Measurements from ENCODE around the gene MICU2. TPM values are rescaled to one million over a fixed set of nuclear protein-coding genes. Genes with fewer than 3 reads are reported as not detected.
A peak's percentile ranks its signal among the peaks of the same experiment; 100 is the strongest.
"Not testable (repeated sequence)": the region's sequence is repeated elsewhere in the genome, so short reads cannot be mapped to it uniquely, and the experiment has no call there.

The MICU2 gene
- total RNA-seq, 1 donor from 2014 or later: 63.0 TPM

DNA sequence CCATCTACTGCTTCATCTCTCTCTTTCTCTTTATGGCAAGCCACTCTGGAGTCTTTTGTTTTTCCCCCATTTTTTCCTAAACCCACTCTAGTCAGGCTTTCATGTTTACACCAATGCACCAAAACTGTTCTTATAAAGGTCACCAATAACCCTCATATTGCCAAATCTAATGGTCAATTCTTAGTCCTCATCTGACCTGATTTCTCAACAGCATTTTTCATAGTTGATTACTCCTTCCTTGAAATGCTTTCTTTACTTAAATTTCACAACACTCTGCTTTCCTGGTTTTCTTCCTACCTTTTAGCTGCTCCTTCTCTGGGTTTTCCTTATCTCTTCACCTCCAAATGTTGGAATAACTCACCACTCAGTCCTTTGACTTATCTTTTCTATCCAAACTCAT is 47.9 kb downstream of the MICU2 start:
- DNase-seq (no peak), ATAC-seq (no peak)
- intact Hi-C loops (cut with micrococcal nuclease): no loop called here

DNA sequence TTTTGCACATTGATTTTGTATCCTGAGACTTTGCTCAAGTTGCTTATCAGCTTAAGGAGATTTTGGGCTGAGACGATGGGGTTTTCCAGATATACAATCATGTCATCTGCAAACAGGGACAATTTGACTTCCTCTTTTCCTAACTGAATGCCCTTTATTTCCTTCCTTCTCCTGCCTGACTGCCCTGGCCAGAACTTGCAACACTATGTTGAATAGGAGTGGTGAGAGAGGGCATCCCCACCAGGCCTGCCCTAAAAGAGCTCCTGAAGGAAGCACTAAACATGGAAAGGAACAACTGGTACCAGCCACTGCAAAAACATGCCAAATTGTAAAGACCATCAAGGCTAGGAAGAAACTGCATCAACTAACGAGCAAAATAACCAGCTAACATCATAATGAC is 50.7 kb downstream of the MICU2 start:
- ATAC-seq; DNase-seq; intact Hi-C loops (cut with micrococcal nuclease): not testable (repeated sequence)

DNA sequence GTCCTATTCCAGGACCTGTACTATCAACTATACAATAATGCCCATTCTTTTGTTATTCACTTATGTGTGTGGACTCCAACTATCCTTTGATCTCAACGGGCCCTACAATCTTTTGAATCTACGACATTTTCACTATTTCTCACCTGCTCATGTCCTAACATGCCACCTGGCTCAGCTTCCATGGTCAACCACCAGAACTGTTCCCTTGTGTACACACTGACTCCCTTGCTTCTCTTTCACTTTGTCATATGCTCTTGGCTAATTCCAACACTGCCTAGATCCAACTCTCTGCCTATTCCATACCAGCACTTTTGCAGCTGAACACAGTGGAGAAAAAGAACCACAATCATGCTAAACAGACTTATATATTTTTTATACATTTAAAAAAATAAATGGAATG is 53.1 kb downstream of the MICU2 start:
- DNase-seq (no peak), ATAC-seq (no peak)
- intact Hi-C loops (cut with micrococcal nuclease): no loop called here

DNA sequence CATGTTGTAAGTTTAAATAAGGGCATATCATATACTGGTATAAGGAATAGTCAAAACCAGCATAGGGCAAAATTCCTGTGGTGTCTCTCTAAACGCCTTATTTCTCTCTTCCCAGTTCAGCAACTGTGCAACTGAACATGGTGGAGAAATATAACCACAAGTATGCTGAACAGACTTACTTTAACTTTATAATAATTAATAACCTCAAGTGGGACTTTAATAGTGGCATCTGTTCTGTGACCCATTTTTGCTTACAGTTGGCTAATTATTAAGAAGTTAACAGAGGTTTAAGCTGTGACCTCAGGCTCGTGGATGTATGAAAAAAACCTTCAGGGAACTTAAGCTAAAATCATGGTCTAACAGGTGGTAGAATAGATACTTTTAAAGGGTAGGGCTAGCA is 54.3 kb downstream of the MICU2 start:
- intact Hi-C loops (cut with micrococcal nuclease): no loop called here
- no peak for ATAC-seq
- no peak for DNase-seq

DNA sequence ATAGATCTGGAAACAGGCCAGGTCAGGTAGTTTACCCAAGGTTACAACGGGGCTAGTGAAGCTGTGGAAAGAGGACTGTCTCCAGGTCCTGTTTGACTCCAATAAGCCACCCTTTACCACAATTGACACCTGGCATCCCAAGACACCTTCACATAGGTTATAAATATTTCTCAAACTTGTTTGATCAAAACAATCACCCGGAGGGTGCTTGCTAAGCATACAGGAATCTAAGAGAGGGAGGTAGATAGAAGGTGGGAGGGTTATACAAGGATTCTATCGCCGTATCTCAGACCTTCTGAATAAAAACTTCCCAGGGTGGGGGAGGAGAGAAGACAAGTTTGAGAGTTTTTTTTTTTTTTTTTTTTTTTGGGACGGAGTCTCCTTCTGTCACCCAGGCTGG is 55.4 kb downstream of the MICU2 start:
- no peak for DNase-seq
- no peak for ATAC-seq
- intact Hi-C loops (cut with micrococcal nuclease): no loop called here

GRCh38 chr13:21546372-21546771 is 57.6 kb downstream of the MICU2 start:
- intact Hi-C loops (cut with micrococcal nuclease): no loop called here
- no peak for DNase-seq
- no peak for ATAC-seq

GRCh38 chr13:21544515-21544914 is 59.5 kb downstream of the MICU2 start:
- ATAC-seq (no peak), DNase-seq (no peak)
- intact Hi-C loops (cut with micrococcal nuclease): no loop called here

DNA sequence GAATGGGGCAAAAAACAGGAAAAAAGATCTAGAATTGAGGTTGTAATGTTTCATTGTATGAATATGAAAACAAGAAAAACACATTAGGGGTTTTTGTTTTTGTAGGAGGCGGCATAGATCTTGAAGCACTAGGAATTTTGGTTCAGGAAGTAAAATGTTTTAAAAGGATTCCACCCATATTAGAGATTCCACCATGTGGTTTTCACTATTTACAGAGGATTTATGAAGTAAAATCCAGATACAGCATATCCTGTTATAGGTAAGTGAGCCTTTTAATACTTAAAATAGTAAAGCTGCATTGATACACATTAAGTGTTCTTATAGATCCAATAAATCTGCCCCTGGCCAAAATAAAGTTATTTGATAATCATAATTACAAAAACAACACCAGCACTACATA is 61.4 kb downstream of the MICU2 start:
- ATAC-seq: no peak
- intact Hi-C loops (cut with micrococcal nuclease): no loop called here
- DNase-seq: no peak

- intact Hi-C loops (cut with micrococcal nuclease): no loop called here
- ATAC-seq (no peak), DNase-seq (no peak)
Measured at GRCh38 chr13:21541980-21542379, 62.0 kb downstream of the MICU2 start.

DNA sequence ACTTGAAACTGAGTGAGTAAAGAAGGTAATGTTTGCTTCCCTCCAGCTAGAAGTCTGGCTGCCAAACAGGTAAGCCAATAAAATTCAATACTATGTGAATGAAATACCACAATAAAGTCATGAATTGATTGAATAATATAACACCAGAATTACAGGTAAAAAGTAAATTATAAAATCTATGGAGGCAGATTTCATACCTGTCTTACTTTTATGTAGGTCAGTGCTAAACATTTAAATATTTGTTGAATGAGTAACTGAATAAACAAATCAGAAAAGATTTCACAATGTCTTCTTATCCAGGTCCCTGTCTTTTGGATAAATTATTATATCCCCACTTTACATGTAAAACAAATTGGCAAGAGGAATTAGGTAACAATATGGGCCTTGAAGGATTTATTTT is 62.7 kb downstream of the MICU2 start:
- no peak for DNase-seq
- no peak for ATAC-seq
- intact Hi-C loops (cut with micrococcal nuclease): no loop called here

GRCh38 chr13:21539687-21540086 is 64.3 kb downstream of the MICU2 start:
- ATAC-seq (no peak), DNase-seq (no peak)
- intact Hi-C loops (cut with micrococcal nuclease): no loop called here

DNA sequence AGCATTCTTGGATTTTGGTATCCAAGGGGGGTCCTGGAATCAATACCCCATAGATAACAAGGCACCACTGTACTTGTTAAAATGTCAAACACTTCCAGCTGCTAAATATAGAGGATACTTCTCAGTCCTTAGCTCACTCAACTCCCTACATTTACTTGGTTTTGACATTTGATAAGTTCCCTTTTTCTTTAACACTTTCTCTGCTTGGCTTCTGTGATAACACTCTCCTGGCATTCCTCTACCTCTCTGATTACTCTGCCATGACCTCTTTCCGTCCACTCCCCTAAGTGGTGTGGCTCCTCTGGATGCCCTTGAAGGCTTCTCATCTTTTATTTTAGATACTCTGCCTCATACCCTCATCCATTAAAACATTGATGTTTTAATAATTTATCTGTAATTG is 65.2 kb downstream of the MICU2 start:
- ATAC-seq (peak; percentile 80), DNase-seq (no peak)
- intact Hi-C loops (cut with micrococcal nuclease): no loop called here

- DNase-seq: no peak
Measured at GRCh38 chr13:21538280-21538679, 65.7 kb downstream of the MICU2 start.

GRCh38 chr13:21537105-21537504 is 66.9 kb downstream of the MICU2 start:
- ATAC-seq: no peak
- intact Hi-C loops (cut with micrococcal nuclease): no loop called here
- DNase-seq: no peak

More at GRCh38 chr13:21538280-21538679, 65.7 kb downstream of the MICU2 start:
- intact Hi-C loops (cut with micrococcal nuclease): no loop called here
- no peak for ATAC-seq

DNA sequence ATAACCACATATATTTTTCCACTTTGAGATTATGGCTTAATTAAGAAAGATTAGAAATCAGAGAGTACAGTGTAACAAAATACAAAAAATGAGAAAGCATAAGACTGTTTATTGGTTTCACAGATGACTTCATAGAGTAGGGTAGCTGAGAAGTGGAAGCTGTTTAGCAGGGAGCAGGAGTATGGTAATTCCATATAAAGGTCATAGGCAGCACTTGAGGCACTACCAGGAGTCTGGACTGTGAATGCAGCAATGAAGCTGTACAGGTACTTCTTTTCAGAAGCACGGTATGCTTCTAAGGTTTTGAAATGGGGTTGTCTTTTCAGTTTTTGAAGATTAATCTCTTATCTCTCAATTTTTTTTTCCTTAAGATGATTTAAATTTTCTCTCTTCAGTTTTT is 69.2 kb downstream of the MICU2 start:
- peak; percentile 48 for ATAC-seq
- intact Hi-C loops (cut with micrococcal nuclease): no loop called here

GRCh38 chr13:21531455-21531854 is 72.5 kb downstream of the MICU2 start:
- no peak for ATAC-seq
- intact Hi-C loops (cut with micrococcal nuclease): no loop called here
- DNase-seq: no peak

More for the DNA sequence above, 69.2 kb downstream of the MICU2 start:
- DNase-seq: no peak

DNA sequence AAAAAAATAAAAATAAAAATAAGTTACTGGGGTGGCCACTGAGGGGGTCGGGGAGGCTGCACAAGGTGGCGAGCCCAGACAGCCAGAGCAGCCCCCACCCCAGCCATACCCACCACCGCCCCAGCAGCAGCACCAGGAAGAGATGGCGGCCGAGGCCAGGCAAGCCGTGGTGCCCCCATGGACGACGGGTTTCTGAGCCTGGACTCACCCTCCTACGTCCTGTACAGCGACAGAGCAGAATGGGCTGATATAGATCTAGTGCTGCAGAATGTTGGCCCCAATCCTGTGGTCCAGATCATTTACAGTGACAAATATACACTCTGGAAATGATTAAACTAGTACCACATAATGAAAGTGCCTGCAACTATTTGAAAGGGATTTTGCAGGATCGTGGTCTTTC is 73.3 kb downstream of the MICU2 start:
- intact Hi-C loops (cut with micrococcal nuclease): no loop called here
- DNase-seq (no peak), ATAC-seq (no peak)

DNA sequence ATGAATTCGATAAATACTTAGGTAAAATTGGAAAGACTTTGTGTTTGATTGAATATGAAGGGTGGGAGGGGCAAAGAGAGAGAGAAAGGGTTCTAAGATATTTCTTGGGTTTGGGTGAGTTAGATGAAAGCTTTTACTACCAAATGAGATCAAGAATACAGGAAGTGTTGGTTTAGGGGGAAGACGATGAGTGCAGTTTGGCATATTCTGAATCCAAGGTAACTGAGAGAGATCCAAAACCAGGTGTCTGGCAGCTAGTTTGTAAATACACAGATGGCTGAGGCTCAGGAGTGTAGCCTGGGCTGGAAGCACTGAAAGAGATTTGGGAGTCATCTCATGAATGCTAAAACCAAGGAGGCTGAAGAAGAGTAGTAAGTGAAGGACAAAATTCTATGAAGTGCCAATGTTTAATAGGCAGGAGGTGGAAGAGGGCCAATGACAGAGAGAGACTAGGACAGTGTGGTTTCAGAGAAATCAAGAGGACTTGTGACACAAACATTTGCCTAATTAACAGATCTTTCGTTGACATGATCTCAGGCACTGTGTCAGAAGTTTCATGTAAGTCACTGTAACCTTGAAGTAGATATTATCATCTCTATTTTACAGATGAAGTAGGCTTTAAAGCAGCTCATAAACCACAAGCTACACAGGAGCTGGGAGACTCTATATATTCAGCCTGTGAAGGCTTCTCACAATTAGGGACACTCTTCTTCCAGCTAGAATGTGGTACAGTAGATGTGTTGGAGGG is 74.7 kb downstream of the MICU2 start:
- intact Hi-C loops (cut with micrococcal nuclease): no loop called here
- DNase-seq (no peak), ATAC-seq (no peak)

DNA sequence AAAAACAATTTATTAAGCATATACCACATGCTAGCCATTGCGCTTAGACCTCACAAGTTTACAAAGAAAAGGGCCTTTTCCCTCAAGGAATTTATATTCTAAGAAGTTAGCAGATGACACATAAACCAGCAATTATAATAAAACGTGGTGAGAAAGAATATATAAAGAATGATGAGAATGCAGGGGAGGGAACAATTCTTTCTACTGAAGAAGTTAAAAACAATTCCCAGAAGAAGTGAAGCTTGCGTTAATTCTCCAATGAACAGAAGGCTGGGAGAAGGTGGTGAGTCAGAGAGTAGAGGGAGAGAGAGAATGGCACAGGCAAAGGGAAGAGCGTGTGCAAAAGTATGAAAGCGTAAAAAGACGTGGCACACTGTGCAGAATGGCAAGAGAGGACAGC is 75.4 kb downstream of the MICU2 start:
- ATAC-seq: no peak
- intact Hi-C loops (cut with micrococcal nuclease): no loop called here

GRCh38 chr13:21526707-21527540 is 77.0 kb downstream of the MICU2 start:
- no peak for DNase-seq

More for the DNA sequence above, 75.4 kb downstream of the MICU2 start:
- DNase-seq: no peak

DNA sequence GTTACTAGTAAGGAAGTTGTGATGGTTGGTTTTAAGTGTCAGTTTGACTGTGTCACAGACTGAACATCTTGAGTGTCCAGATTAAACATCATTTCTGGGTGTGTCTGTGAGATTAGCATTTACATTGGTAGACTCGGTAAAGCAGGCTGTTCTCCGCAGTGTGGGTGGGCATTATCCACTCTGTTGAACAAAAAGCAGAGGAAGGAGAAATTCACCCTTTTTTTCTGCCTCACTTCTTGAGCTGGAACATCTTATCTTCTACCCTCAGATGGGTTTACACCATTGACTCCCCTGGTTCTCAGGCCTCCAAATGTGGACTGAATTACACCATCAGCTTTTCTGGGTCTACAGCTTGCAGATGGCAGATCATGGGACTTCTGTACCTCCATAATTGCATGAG is 81.1 kb downstream of the MICU2 start:
- DNase-seq (no peak), ATAC-seq (no peak)
- intact Hi-C loops (cut with micrococcal nuclease): no loop called here

More at GRCh38 chr13:21526707-21527540, 77.0 kb downstream of the MICU2 start:
- ATAC-seq: no peak
- intact Hi-C loops (cut with micrococcal nuclease): no loop called here
